ENCODE results near the gene CORO1C.

- TF ChIP-seq CTCF (conservative IDR thresholded peaks at IDR 0.05) (no peak), EZH2 (IDR thresholded peaks at IDR 0.05; ENCODE audit: low read depth) (no peak)
Observed at GRCh38 chr12:108653922-108654321, 77.4 kb downstream of the CORO1C start.

Data from PC-9 (cell line).